HL-60 (cell line): Measurements from ENCODE around the gene CNGA1.

Source experiments
- POLR2AphosphoS5 ChIP-seq: IDR thresholded peaks from 2 replicates; pipeline ENCODE4 v1.6.1; 2012; ENCODE audit warnings: low read depth
- TF ChIP-seq, protein P1 (sequence below): IDR thresholded peaks from 2 replicates; pipeline ENCODE4 v1.6.1; 2012; ENCODE audit warnings: low read depth; ENCODE audit not compliant: insufficient replicate concordance
- TF ChIP-seq, protein P2 (sequence below): IDR thresholded peaks from one replicate; pipeline ENCODE4 v1.5.1; 2011; ENCODE audit warnings: low read length, control low read depth, inconsistent platforms; ENCODE audit not compliant: insufficient read depth

DNA sequence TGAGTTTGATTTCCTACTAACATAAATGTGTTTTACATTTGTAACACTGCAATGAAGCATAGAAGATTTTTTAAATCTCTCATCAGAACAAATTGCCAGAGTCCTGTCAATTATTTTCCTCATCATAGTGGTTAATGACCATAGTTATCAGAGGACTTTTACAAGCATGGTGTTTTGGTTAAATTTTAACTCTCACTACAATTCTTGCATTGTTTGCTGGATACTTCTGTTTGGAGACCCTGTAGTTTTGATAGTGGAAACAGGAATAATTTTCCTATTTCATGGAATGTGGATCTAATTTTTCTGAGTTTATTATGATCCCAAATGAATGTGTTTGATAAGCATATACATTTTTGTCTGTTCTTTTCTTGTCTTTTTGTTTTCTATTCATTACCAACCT lies 16.9 kb upstream of the CNGA1 start:
- no peak for TF ChIP-seq POLR2AphosphoS5
- TF ChIP-seq, protein P1, sequence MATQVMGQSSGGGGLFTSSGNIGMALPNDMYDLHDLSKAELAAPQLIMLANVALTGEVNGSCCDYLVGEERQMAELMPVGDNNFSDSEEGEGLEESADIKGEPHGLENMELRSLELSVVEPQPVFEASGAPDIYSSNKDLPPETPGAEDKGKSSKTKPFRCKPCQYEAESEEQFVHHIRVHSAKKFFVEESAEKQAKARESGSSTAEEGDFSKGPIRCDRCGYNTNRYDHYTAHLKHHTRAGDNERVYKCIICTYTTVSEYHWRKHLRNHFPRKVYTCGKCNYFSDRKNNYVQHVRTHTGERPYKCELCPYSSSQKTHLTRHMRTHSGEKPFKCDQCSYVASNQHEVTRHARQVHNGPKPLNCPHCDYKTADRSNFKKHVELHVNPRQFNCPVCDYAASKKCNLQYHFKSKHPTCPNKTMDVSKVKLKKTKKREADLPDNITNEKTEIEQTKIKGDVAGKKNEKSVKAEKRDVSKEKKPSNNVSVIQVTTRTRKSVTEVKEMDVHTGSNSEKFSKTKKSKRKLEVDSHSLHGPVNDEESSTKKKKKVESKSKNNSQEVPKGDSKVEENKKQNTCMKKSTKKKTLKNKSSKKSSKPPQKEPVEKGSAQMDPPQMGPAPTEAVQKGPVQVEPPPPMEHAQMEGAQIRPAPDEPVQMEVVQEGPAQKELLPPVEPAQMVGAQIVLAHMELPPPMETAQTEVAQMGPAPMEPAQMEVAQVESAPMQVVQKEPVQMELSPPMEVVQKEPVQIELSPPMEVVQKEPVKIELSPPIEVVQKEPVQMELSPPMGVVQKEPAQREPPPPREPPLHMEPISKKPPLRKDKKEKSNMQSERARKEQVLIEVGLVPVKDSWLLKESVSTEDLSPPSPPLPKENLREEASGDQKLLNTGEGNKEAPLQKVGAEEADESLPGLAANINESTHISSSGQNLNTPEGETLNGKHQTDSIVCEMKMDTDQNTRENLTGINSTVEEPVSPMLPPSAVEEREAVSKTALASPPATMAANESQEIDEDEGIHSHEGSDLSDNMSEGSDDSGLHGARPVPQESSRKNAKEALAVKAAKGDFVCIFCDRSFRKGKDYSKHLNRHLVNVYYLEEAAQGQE, result no peak
- TF ChIP-seq, protein P2, sequence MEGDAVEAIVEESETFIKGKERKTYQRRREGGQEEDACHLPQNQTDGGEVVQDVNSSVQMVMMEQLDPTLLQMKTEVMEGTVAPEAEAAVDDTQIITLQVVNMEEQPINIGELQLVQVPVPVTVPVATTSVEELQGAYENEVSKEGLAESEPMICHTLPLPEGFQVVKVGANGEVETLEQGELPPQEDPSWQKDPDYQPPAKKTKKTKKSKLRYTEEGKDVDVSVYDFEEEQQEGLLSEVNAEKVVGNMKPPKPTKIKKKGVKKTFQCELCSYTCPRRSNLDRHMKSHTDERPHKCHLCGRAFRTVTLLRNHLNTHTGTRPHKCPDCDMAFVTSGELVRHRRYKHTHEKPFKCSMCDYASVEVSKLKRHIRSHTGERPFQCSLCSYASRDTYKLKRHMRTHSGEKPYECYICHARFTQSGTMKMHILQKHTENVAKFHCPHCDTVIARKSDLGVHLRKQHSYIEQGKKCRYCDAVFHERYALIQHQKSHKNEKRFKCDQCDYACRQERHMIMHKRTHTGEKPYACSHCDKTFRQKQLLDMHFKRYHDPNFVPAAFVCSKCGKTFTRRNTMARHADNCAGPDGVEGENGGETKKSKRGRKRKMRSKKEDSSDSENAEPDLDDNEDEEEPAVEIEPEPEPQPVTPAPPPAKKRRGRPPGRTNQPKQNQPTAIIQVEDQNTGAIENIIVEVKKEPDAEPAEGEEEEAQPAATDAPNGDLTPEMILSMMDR, result no peak
